ENCODE data around the gene RHOU. TPM values are rescaled to one million over a fixed set of nuclear protein-coding genes. Genes with fewer than 3 reads are reported as not detected.
A peak's percentile ranks its signal among the peaks of the same experiment; 100 is the strongest.

RHOU gene
- total and polyA plus RNA-seq, 2 of the 13 experiments (the other 11 are each of a cell fraction or from before 2014, with no cell fraction given): 11.9 to 18.5 TPM

GRCh38 chr1:228735871-228736586 is 750 bp downstream of the RHOU start (continued):
- TF ChIP-seq HMGXB3 (CRISPR knock-in tag; IDR thresholded peaks at IDR 0.05; ENCODE audit: borderline replicate concordance) (no peak), ZSCAN21 (CRISPR knock-in tag; IDR thresholded peaks at IDR 0.05; ENCODE audit: borderline replicate concordance) (no peak), ZNF496 (CRISPR knock-in tag; IDR thresholded peaks at IDR 0.05; ENCODE audit: insufficient replicate concordance) (no peak), CBFB (CRISPR knock-in tag; IDR thresholded peaks at IDR 0.05) (no peak), ETS1 (CRISPR knock-in tag; IDR thresholded peaks at IDR 0.05) (no peak), SCMH1 (CRISPR knock-in tag; IDR thresholded peaks at IDR 0.05; ENCODE audit: borderline replicate concordance) (no peak), MTA1 (CRISPR knock-in tag; IDR thresholded peaks at IDR 0.05; ENCODE audit: borderline replicate concordance) (no peak), ZNF775 (CRISPR knock-in tag; IDR thresholded peaks at IDR 0.05; ENCODE audit: borderline replicate concordance) (no peak), ZNF543 (CRISPR knock-in tag; IDR thresholded peaks at IDR 0.05) (no peak), ZNF282 (IDR thresholded peaks at IDR 0.05; ENCODE audit: partially characterized antibody) (no peak), ZBTB3 (CRISPR knock-in tag; IDR thresholded peaks at IDR 0.05; ENCODE audit: borderline replicate concordance, low read depth) (no peak), YEATS2 (CRISPR knock-in tag; IDR thresholded peaks at IDR 0.05; ENCODE audit: borderline replicate concordance) (no peak), SNAI1 (CRISPR knock-in tag; IDR thresholded peaks at IDR 0.05; ENCODE audit: borderline replicate concordance) (0 out of 2 replicates have a peak, but pooled peaks have one; percentile 52), ZNF879 (CRISPR knock-in tag; IDR thresholded peaks at IDR 0.05) (no peak), ZNF337 (CRISPR knock-in tag; IDR thresholded peaks at IDR 0.05; ENCODE audit: borderline replicate concordance, low read depth) (no peak), ISX (CRISPR knock-in tag; conservative IDR thresholded peaks at IDR 0.05) (no peak), ZNF124 (CRISPR knock-in tag; IDR thresholded peaks at IDR 0.05) (no peak), TCF12 (IDR thresholded peaks at IDR 0.05) (no peak), TCF12 (CRISPR knock-in tag; IDR thresholded peaks at IDR 0.05) (no peak), ZNF253 (CRISPR knock-in tag; IDR thresholded peaks at IDR 0.05; ENCODE audit: borderline replicate concordance) (no peak), ATF6 (CRISPR knock-in tag; conservative IDR thresholded peaks at IDR 0.05) (no peak), ZFY (CRISPR knock-in tag; IDR thresholded peaks at IDR 0.05) (no peak), SOX6 (IDR thresholded peaks at IDR 0.05) (no peak), SOX6 (CRISPR knock-in tag; IDR thresholded peaks at IDR 0.05) (peak; percentile 32; the same call in 1 of the 2 replicates)

All from HepG2 (cell line).